SU-DHL-6 (cell line): ENCODE measurements around the gene ARHGAP26.
"Not testable (repeated sequence)": the region's sequence is repeated elsewhere in the genome, so short reads cannot be mapped to it uniquely, and the experiment has no call there.

Experiments
- CTCF ChIP-seq: fragments of 200-600 bp; sonication (generic); IDR thresholded peaks from one replicate; pipeline ENCODE4 v1.5.1; 2017; ENCODE audit warnings: antibody characterized with exemption, mild to moderate bottlenecking, low read length, moderate library complexity; ENCODE audit not compliant: insufficient read depth, poor library complexity, severe bottlenecking
- EZH2phosphoT487 ChIP-seq: fragments of 200-600 bp; sonication (generic), shearing (Covaris generic); conservative IDR thresholded peaks from 2 replicates; pipeline ENCODE4 v1.6.1; 2018; ENCODE audit warnings: mild to moderate bottlenecking, antibody characterized with exemption, low read length, moderate library complexity, mixed read lengths

- TF ChIP-seq CTCF, EZH2phosphoT487: not testable (repeated sequence)
Measured at GRCh38 chr5:143090044-143090443, 319.9 kb downstream of the ARHGAP26 start.
